HG03439 (cell line): Measurements from ENCODE around the gene ITPK1.

ENCODE experiments used
- ATAC-seq: cut with Tn5 transposase; IDR thresholded peaks from one replicate; pipeline ENCODE4 v1.9.1; 2021; ENCODE audit warnings: mild to moderate bottlenecking, moderate library complexity; ENCODE audit not compliant: unreplicated experiment

Gene ITPK1

GRCh38 chr14:92994942-92995341 lies 120.8 kb downstream of the ITPK1 start:
- ATAC-seq = no peak

- ATAC-seq = no peak
Measured at GRCh38 chr14:92994131-92994676, 121.5 kb downstream of the ITPK1 start.

- ATAC-seq = no peak
Measured at GRCh38 chr14:92993302-92993701, 122.4 kb downstream of the ITPK1 start.

GRCh38 chr14:92991536-92991935 lies 124.2 kb downstream of the ITPK1 start:
- ATAC-seq = no peak

- no peak for ATAC-seq
Measured at GRCh38 chr14:92990456-92991430, 125.0 kb downstream of the ITPK1 start.

- no peak for ATAC-seq
Measured at GRCh38 chr14:92988786-92989755, 126.7 kb downstream of the ITPK1 start.

GRCh38 chr14:92987713-92988510 lies 127.8 kb downstream of the ITPK1 start:
- ATAC-seq = no peak

- ATAC-seq = no peak
Measured at GRCh38 chr14:92987148-92987570, 128.6 kb downstream of the ITPK1 start.

GRCh38 chr14:92986254-92987147 lies 129.2 kb downstream of the ITPK1 start:
- no peak for ATAC-seq

GRCh38 chr14:92985521-92985920 lies 130.2 kb downstream of the ITPK1 start:
- ATAC-seq = no peak

- ATAC-seq = no peak
Measured at GRCh38 chr14:92984896-92985295, 130.8 kb downstream of the ITPK1 start.

GRCh38 chr14:92984082-92984788 lies 131.5 kb downstream of the ITPK1 start:
- ATAC-seq = no peak

- ATAC-seq = no peak
Measured at GRCh38 chr14:92982956-92983355, 132.8 kb downstream of the ITPK1 start.

- ATAC-seq = no peak
Measured at GRCh38 chr14:92981726-92982125, 134.0 kb downstream of the ITPK1 start.

- no peak for ATAC-seq
Measured at GRCh38 chr14:92980866-92981265, 134.9 kb downstream of the ITPK1 start.

- no peak for ATAC-seq
Measured at GRCh38 chr14:92978229-92979021, 137.3 kb downstream of the ITPK1 start.

GRCh38 chr14:92976268-92976667 lies 139.5 kb downstream of the ITPK1 start:
- no peak for ATAC-seq
